Natural killer cell treated with Interleukin-12 subunit alpha and Interleukin-12 subunit beta and Interleukin-15 and Interleukin-18, amount 100 ng/mL, for 72 hours (primary cell): ENCODE measurements around the gene GPR135. TPM values are rescaled to one million over a fixed set of nuclear protein-coding genes. Genes with fewer than 3 reads are reported as not detected.
"Not testable (repeated sequence)": the region's sequence is repeated elsewhere in the genome, so short reads cannot be mapped to it uniquely, and the experiment has no call there.

Experiments used
- ATAC-seq, 2 donors: fragments of 150-1000 bp; cut with Tn5 transposase in 1 of 2; sonication (Bioruptor Pico), chemical (Tn5 transposase) in 1 of 2; 2 replicates each; pipeline ENCODE4 v1.10.0; 2021
- DNase-seq: peaks from one replicate; pipeline ENCODE4 v3.0.0; 2022; ENCODE audit warnings: low spot score
- H3K27ac Mint-ChIP-seq, 2 donors: 1 replicate in 1 of 2; 2 replicates in 1 of 2; pipeline ENCODE4 v1.8.0; 2022; ENCODE audit warnings: mixed read lengths in 2 of 2, mild to moderate bottlenecking in 1 of 2, moderate library complexity in 1 of 2
- H3K27me3 Mint-ChIP-seq, 2 donors: 1 replicate in 1 of 2; 2 replicates in 1 of 2; pipeline ENCODE4 v1.8.0; 2022; ENCODE audit warnings: mixed read lengths in 2 of 2
- H3K36me3 Mint-ChIP-seq: one replicate; pipeline ENCODE4 v1.8.0; 2022; ENCODE audit warnings: mixed read lengths
- H3K4me1 Mint-ChIP-seq, 2 donors: 1 replicate in 1 of 2; 2 replicates in 1 of 2; pipeline ENCODE4 v1.8.0; 2022; ENCODE audit warnings: low read depth in 2 of 2, mixed read lengths in 2 of 2, mild to moderate bottlenecking in 1 of 2
- H3K4me3 Mint-ChIP-seq: one replicate; pipeline ENCODE4 v1.8.0; 2022; ENCODE audit warnings: mixed read lengths
- H3K9me3 Mint-ChIP-seq: 2 replicates; pipeline ENCODE4 v1.8.0; 2022; ENCODE audit warnings: mixed read lengths
- total RNA-seq, 2 donors: library from RNA; stranded (reverse); gene quantifications; one replicate each; pipeline ENCODE4 v1.2.3, GENCODE V29; 2022

GPR135 gene
- total RNA-seq, 2 donors from 2014 or later, result 0.83 to 3.8 TPM

GRCh38 chr14:59460378-59460777 lies 4.8 kb downstream of the GPR135 start:
- ATAC-seq, result no peak
- Mint-ChIP-seq H3K36me3 (peaks cover 18% of the 10 kb centered on the region), H3K4me3 (no peak overlapping the region), H3K27me3 (peaks cover 0 to 4% of the 10 kb centered on the region in 2 donors), H3K4me1 (peaks cover 0 to 4% of the 10 kb centered on the region in 2 donors), H3K27ac (no peak overlapping the region), H3K9me3 (no peaks in the 10 kb centered on the region)
- DNase-seq, result no peak

- peaks cover 18% of the 10 kb centered on the region for H3K36me3 Mint-ChIP-seq
Measured at GRCh38 chr14:59458486-59458885, 6.7 kb downstream of the GPR135 start.

DNA sequence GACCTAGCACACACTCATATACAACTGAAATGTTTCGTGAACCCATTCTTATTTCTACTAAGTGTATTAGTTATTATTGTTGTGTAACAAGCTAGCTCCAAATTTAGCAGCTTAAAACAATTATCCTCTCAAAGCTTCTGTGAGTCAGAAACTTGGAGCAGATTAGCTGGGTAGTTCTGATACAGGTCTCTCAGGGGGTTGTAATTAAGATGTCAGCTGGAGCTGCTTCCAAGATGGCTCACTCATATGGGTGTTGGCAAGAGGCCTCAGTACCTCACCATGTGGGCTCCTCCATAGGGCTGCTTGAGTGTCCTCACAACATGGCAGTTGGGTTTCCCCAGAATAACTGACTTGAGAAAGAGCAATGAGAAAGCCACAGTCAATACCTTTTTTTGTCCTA lies 9.8 kb downstream of the GPR135 start:
- H3K9me3 Mint-ChIP-seq, result no peaks in the 10 kb centered on the region
- no peaks in the 10 kb centered on the region for H3K4me1 Mint-ChIP-seq
- H3K36me3 Mint-ChIP-seq, result peaks cover 13% of the 10 kb centered on the region
- DNase-seq, result no peak
- ATAC-seq, result no peak
- H3K27ac Mint-ChIP-seq, result no peak overlapping the region
- no peaks in the 10 kb centered on the region for H3K27me3 Mint-ChIP-seq
- H3K4me3 Mint-ChIP-seq, result no peak overlapping the region

More at GRCh38 chr14:59458486-59458885, 6.7 kb downstream of the GPR135 start:
- DNase-seq (no peak), ATAC-seq (no peak)
- Mint-ChIP-seq H3K27me3 (peaks cover 0 to 4% of the 10 kb centered on the region in 2 donors), H3K4me3 (no peak overlapping the region), H3K27ac (no peak overlapping the region), H3K9me3 (no peaks in the 10 kb centered on the region), H3K4me1 (no peaks in the 10 kb centered on the region)

DNA sequence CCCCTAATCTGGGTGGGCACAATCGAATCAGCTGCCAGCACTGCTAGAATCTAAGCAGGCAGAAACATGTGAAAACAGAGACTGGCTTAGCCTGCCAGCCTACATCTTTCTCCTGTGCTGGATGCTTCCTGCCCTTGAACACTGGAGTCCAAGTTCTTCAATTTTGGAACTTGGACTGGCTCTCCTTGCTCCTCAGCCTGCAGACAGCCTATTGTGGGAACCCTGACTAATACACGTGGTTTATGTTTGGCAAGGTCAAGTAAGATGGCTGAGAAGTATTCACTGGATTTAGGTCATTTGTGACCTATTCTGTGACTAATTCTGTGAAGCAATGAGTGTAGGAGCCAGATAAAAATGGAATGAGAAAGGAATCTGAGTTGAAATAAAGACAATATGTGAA lies 11.0 kb downstream of the GPR135 start:
- Mint-ChIP-seq H3K4me3 (no peak overlapping the region), H3K9me3 (no peaks in the 10 kb centered on the region), H3K27ac (no peak overlapping the region), H3K27me3 (no peaks in the 10 kb centered on the region), H3K4me1 (no peaks in the 10 kb centered on the region), H3K36me3 (peaks cover 13% of the 10 kb centered on the region)
- ATAC-seq (no peak), DNase-seq (no peak)

DNA sequence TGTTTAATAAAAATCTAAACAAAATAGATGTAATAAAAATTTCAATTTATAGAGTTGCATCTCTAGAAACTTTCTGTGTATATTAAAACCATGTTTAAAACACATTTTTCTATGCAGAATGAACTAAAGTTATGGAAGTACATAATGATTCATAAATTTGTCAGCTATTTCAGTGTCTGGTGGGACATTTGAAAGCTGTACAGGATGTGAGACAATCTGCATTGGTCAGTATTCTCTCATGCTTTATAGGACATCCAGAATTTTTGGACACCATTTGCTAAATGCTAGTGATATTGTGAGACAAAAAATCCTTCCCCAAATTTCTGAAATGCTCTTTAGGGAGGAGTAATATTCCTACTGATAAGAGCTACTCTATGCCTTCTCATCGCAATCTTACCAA lies 13.3 kb downstream of the GPR135 start:
- H3K27ac Mint-ChIP-seq, result no peak overlapping the region
- no peaks in the 10 kb centered on the region for H3K36me3 Mint-ChIP-seq
- no peak for ATAC-seq
- no peaks in the 10 kb centered on the region for H3K27me3 Mint-ChIP-seq
- no peaks in the 10 kb centered on the region for H3K4me1 Mint-ChIP-seq
- no peaks in the 10 kb centered on the region for H3K9me3 Mint-ChIP-seq
- no peak for DNase-seq
- H3K4me3 Mint-ChIP-seq, result no peak overlapping the region

DNA sequence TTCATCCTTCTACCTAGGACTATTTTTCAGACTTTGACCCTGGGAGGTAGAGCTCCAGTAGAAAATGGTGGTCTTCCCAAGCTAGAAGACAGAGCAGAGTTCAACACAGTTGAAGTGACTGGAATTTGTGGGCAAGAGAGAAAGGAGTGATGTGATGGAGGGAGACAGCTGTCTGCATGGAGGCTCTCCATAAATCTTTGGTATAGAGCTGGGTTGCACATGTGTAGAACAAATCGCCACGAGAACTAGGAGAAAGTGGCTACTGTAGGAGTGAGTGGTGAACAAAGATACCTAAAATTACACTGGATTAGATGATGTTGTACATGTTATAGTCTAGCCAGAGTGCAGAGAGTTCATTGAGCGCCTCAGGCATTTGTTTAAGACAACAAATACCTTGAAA lies 14.5 kb downstream of the GPR135 start:
- Mint-ChIP-seq H3K36me3 (no peaks in the 10 kb centered on the region), H3K4me1 (no peaks in the 10 kb centered on the region), H3K9me3 (no peaks in the 10 kb centered on the region), H3K27me3 (peaks cover 0 to under 1% of the 10 kb centered on the region in 2 donors), H3K27ac (no peak overlapping the region), H3K4me3 (no peak overlapping the region)
- ATAC-seq (no peak), DNase-seq (no peak)

GRCh38 chr14:59448673-59449072 lies 16.5 kb downstream of the GPR135 start:
- not testable (repeated sequence) for H3K36me3 Mint-ChIP-seq, H3K4me1 Mint-ChIP-seq, H3K27ac Mint-ChIP-seq, ATAC-seq, DNase-seq, H3K9me3 Mint-ChIP-seq, H3K27me3 Mint-ChIP-seq, H3K4me3 Mint-ChIP-seq

DNA sequence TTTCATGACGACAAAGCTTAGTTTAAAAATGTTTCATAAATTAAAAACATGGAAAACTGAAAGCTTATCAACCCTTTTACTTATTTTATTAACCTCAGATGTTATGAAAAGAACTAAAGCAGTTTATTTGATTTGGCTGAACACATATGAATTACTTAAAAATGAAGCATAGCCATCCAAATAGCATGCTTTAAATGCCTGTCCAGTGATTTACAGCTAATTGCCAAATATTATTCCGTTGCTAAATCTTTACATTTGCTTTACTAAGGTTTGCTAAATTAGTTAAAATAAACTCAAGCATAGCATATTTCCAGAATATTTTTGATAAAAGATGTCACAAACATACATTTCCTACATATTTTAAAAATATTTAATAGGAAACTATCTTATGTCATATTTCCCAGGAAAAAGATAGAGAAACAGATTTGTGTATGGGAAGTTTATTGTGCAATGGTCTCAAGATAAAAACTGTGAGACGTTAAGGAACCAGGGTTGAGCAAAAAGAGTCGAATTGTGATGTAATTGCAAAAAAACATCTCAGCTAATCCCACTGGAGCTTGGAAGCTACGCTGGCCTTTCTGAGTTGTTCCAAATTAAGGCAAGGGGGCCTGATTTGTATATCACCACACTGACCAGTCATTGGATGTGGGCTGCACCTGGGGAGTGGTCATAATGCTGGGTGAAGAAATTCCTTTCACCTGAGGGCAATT lies 25.8 kb downstream of the GPR135 start:
- H3K4me1 Mint-ChIP-seq, result no peaks in the 10 kb centered on the region
- no peaks in the 10 kb centered on the region for H3K36me3 Mint-ChIP-seq
- no peaks in the 10 kb centered on the region for H3K9me3 Mint-ChIP-seq
- no peak overlapping the region for H3K27ac Mint-ChIP-seq
- no peak overlapping the region for H3K4me3 Mint-ChIP-seq
- ATAC-seq (no peak), DNase-seq (no peak)
- H3K27me3 Mint-ChIP-seq, result no peaks in the 10 kb centered on the region

DNA sequence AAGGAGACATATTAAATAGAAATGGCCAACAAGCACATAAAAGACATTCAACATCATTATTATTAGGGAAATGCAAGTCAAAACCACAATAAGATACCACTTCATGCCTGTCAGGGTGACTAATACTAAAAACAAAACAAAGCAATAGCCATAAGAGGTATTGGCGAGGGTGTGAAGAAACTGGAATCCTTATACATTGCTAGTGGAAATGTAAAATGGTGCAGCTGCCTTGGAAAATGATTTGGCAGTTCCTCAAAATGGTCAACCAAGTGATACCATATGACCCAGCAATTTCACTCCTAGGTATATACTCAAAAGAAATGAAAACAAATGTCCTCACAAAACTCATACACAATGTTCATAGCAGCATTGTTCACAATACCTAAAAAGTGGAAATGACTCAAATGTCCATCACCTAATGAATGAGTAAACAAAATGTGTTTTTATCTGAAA lies 27.0 kb downstream of the GPR135 start:
- no peak overlapping the region for H3K27ac Mint-ChIP-seq
- H3K4me3 Mint-ChIP-seq, result no peak overlapping the region
- ATAC-seq (no peak), DNase-seq (no peak)
- H3K36me3 Mint-ChIP-seq, result no peaks in the 10 kb centered on the region
- H3K27me3 Mint-ChIP-seq, result no peaks in the 10 kb centered on the region
- no peaks in the 10 kb centered on the region for H3K9me3 Mint-ChIP-seq
- H3K4me1 Mint-ChIP-seq, result no peaks in the 10 kb centered on the region

DNA sequence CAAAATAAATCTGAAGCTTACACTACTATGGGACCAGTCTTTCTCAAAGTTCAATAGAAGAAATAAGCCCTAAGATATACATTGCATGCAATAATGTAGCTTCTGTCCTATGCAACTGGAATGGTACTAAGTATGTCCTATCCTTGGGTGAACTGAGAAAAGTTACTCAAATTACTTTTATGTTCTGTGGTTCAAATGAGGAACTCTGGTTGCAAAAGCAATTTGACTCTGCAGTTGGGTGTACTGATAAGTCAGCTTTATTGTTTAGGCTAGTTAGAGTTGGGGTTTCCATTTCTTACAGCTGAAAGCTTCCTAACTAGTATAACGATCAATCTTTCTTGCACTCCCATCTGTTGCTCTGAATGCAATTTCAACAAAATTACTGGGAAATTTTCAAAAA lies 29.2 kb downstream of the GPR135 start:
- no peaks in the 10 kb centered on the region for H3K27me3 Mint-ChIP-seq
- DNase-seq, result no peak
- H3K36me3 Mint-ChIP-seq, result no peaks in the 10 kb centered on the region
- H3K4me3 Mint-ChIP-seq, result no peak overlapping the region
- no peak for ATAC-seq
- H3K27ac Mint-ChIP-seq, result no peak overlapping the region
- H3K9me3 Mint-ChIP-seq, result no peaks in the 10 kb centered on the region
- no peaks in the 10 kb centered on the region for H3K4me1 Mint-ChIP-seq

GRCh38 chr14:59435101-59435500 lies 30.1 kb downstream of the GPR135 start:
- no peak overlapping the region for H3K4me3 Mint-ChIP-seq
- no peaks in the 10 kb centered on the region for H3K9me3 Mint-ChIP-seq
- no peaks in the 10 kb centered on the region for H3K4me1 Mint-ChIP-seq
- H3K27me3 Mint-ChIP-seq, result no peaks in the 10 kb centered on the region
- H3K36me3 Mint-ChIP-seq, result no peaks in the 10 kb centered on the region
- no peak overlapping the region for H3K27ac Mint-ChIP-seq
- no peak for DNase-seq
- ATAC-seq, result no peak

GRCh38 chr14:59429790-59430189 lies 35.4 kb downstream of the GPR135 start:
- Mint-ChIP-seq H3K36me3 (no peaks in the 10 kb centered on the region), H3K27ac (no peak overlapping the region), H3K9me3 (no peaks in the 10 kb centered on the region), H3K4me1 (no peaks in the 10 kb centered on the region), H3K27me3 (peaks cover 7 to 17% of the 10 kb centered on the region in 2 donors), H3K4me3 (no peak overlapping the region)
- no peak for ATAC-seq
- DNase-seq, result no peak

DNA sequence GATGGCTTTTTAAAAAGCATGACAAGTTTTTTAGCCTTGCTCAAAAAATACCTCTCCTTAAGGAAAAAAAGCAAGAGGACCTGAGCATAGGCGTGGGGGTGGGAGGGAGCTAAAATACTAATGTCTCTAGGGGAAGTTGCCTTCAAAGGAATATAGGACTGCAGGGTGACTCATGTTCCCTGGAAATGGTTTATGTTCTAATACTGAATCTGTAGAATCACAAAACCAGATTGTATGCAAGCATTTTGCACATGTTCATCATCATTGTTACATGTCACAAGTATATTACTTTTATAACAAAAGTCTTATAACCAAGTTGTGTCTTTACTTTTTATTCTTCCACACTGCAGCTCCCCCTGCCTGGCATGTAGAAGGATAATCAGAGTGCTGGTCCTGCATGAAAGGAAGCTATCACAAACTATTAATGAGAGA lies 36.6 kb downstream of the GPR135 start:
- Mint-ChIP-seq H3K4me1 (no peaks in the 10 kb centered on the region), H3K27me3 (peaks cover 10 to 20% of the 10 kb centered on the region in 2 donors), H3K4me3 (no peak overlapping the region), H3K36me3 (no peaks in the 10 kb centered on the region), H3K9me3 (no peaks in the 10 kb centered on the region), H3K27ac (no peak overlapping the region)
- no peak for ATAC-seq
- DNase-seq, result no peak

DNA sequence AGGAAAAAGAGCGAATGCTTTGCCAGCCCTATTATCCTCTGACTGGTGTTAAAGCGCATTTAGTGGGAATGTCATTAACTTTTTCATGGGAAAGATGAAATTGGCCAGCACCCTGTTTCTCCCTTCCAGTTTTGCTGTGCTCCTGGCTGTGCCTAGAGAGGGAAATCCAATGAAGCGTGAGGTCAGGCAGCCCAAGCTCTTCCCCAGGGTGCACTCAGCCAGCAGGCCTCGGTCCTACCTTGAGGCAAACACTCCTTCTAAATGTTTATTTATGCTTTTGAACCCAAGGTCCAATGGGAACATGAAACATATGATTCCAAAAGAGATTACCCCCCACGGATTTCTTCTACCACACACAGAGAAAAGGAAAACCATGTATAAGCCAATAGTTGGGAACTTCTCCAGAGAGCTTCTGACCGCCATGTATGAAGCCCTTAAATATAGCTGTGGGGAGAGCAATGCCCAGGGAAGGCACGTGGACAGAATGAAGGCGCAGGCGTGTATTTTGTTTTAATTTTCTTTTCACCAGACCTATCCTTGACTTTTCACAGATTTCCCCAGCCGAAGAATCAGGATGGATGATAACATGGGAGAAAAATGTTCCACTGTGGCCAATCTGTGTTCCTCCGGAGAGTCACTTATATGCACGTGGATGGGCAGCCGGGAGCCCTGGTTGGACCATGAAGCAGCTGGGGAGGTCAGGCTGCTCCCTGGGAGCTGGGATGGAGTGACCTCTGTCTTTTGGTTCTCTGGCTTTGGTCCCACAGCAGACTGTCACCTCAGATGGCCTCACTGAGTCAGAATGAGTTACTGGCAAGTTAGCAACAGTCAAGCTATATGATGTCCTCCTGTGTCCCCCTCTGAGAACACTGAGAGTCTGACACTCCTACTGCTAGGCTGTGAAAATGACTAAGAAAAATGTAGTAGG lies 37.3 kb downstream of the GPR135 start:
- H3K4me1 Mint-ChIP-seq, result no peaks in the 10 kb centered on the region
- ATAC-seq (no peak), DNase-seq (no peak)
- peaks cover 10 to 20% of the 10 kb centered on the region in 2 donors for H3K27me3 Mint-ChIP-seq
- H3K36me3 Mint-ChIP-seq, result no peaks in the 10 kb centered on the region
- no peak overlapping the region for H3K4me3 Mint-ChIP-seq
- H3K27ac Mint-ChIP-seq, result no peak overlapping the region
- H3K9me3 Mint-ChIP-seq, result no peaks in the 10 kb centered on the region
